GM12878 (cell line): ENCODE measurements around the gene GFRA4. TPM values are rescaled to one million over a fixed set of nuclear protein-coding genes. Genes with fewer than 3 reads are reported as not detected.

ENCODE experiments used
- ATAC-seq: fragments of 200-7000 bp; cut with Tn5 transposase; 3 replicates; pipeline ENCODE4 v1.9.1; 2020; ENCODE audit warnings: mild to moderate bottlenecking, moderate library complexity
- BruUV-seq: library from RNA; stranded (reverse); fragments of 400-500 nt; replicated peaks from 2 replicates; lab custom pipeline; 2021; lab: Mats Ljungman, UMichigan
- CTCF ChIA-PET: fragments of 300-600 bp; sonication (Branson Sonifier 250); formaldehyde crosslinking; extraction: SDS; loops from one replicate; lab custom pipeline; 2021; ENCODE audit warnings: inconsistent platforms; lab: Yijun Ruan, JAX
- POLR2A ChIA-PET: fragments of 350-600 bp; formaldehyde crosslinking; extraction: SDS; loops from one replicate; lab custom pipeline; 2021; ENCODE audit warnings: inconsistent platforms; lab: Charles Lee
- RAD21 ChIA-PET: fragments of 300-600 bp; sonication (Branson Sonifier 250); formaldehyde crosslinking; loops from one replicate; lab custom pipeline; 2023; ENCODE audit warnings: antibody characterized with exemption; ENCODE audit not compliant: unreplicated experiment; lab: Charles Lee
- SMC1A ChIA-PET: fragments of 300-600 bp; sonication (Branson Sonifier 250); formaldehyde crosslinking; loops from one replicate; lab custom pipeline; 2023; ENCODE audit not compliant: unreplicated experiment, uncharacterized antibody; lab: Charles Lee
- DNase-seq: peaks from one replicate; pipeline ENCODE4 v3.0.0-alpha.2; 2011; ENCODE audit warnings: low read depth, low spot score
- FAIRE-seq: peaks from 3 replicates; lab custom pipeline; 2011; peaks lifted over from hg19 to GRCh38; lab: Jason Lieb, UNC
- H2AFZ ChIP-seq: 2 replicates; pipeline ENCODE4 v1.6.0; 2011; ENCODE audit warnings: low read depth, low read length, control low read depth; ENCODE audit not compliant: control insufficient read depth
- H3K27ac ChIP-seq: 2 replicates; pipeline ENCODE4 v1.5.1; 2011; ENCODE audit warnings: control low read depth; ENCODE audit not compliant: control insufficient read depth, insufficient read depth
- H3K27me3 ChIP-seq, 2 experiments: replicated peaks in 1 of 2; 2 replicates each; pipeline versions ENCODE4 v1.6.0 to v1.6.1; 2011; ENCODE audit warnings: low read length in 1 of 2; ENCODE audit not compliant: control insufficient read depth in 2 of 2, insufficient read depth in 2 of 2
- H3K36me3 ChIP-seq, 2 experiments: 2 replicates each; pipeline ENCODE4 v1.5.1; 2011; ENCODE audit warnings: low read length in 1 of 2; ENCODE audit not compliant: control insufficient read depth in 2 of 2, insufficient read depth in 2 of 2
- H3K4me1 ChIP-seq: 2 replicates; pipeline ENCODE4 v1.6.1; 2011; ENCODE audit warnings: mild to moderate bottlenecking, low read length, moderate library complexity, mixed read lengths; ENCODE audit not compliant: control insufficient read depth, insufficient read depth
- H3K4me2 ChIP-seq: 2 replicates; pipeline ENCODE4 v1.6.0; 2011; ENCODE audit warnings: control low read depth; ENCODE audit not compliant: control insufficient read depth, insufficient read depth
- H3K4me3 ChIP-seq: fragments of 200-600 bp; sonication (generic); 2 replicates; pipeline ENCODE4 v1.5.1; 2016
- H3K79me2 ChIP-seq: 2 replicates; pipeline ENCODE4 v1.6.0; 2011; ENCODE audit warnings: low read length; ENCODE audit not compliant: control insufficient read depth, insufficient read depth
- H3K9ac ChIP-seq: 2 replicates; pipeline ENCODE4 v1.8.0; 2011; ENCODE audit warnings: low read length, control low read depth, mixed read lengths; ENCODE audit not compliant: control insufficient read depth, insufficient read depth
- H3K9me3 ChIP-seq: replicated peaks from 3 replicates; pipeline ENCODE4 v1.5.1; 2011; ENCODE audit warnings: mild to moderate bottlenecking, low read length; ENCODE audit not compliant: control insufficient read depth, insufficient read depth
- H4K20me1 ChIP-seq: 2 replicates; pipeline ENCODE4 v1.6.0; 2011; ENCODE audit not compliant: control insufficient read depth, insufficient read depth
- BCLAF1 ChIP-seq: fragments of 450-650 bp; IDR thresholded peaks from 2 replicates; pipeline ENCODE4 v1.6.1; 2017; ENCODE audit warnings: antibody characterized with exemption, mild to moderate bottlenecking, moderate library complexity
- BRCA1 ChIP-seq: IDR thresholded peaks from 2 replicates; pipeline ENCODE4 v1.6.1; 2011; ENCODE audit warnings: low read depth, low read length, improper control_type of control experiment
- CREB1 ChIP-seq: IDR thresholded peaks from 2 replicates; pipeline ENCODE4 v1.6.1; 2012; ENCODE audit warnings: low read depth, mild to moderate bottlenecking, inconsistent platforms
- IKZF2 ChIP-seq, 2 experiments: fragments of 450-650 bp; IDR thresholded peaks; 2 replicates each; pipeline ENCODE4 v1.6.1; 2017; ENCODE audit warnings: mild to moderate bottlenecking in 2 of 2, moderate library complexity in 2 of 2
- MTA3 ChIP-seq: IDR thresholded peaks from 2 replicates; pipeline ENCODE4 v1.6.1; 2012; ENCODE audit warnings: low read length, inconsistent platforms, borderline replicate concordance
- PAX8 ChIP-seq: fragments of 450-650 bp; IDR thresholded peaks from 2 replicates; pipeline ENCODE4 v1.6.1; 2017; ENCODE audit warnings: mild to moderate bottlenecking, moderate library complexity
- POLR2AphosphoS2 ChIP-seq: IDR thresholded peaks from 2 replicates; pipeline ENCODE4 v1.6.1; 2011; ENCODE audit warnings: low read depth, mild to moderate bottlenecking, low read length, improper control_type of control experiment, moderate library complexity
- REST ChIP-seq: IDR thresholded peaks from 2 replicates; pipeline ENCODE4 v1.6.1; 2012; ENCODE audit warnings: mild to moderate bottlenecking, low read depth, low read length
- SMC3 ChIP-seq: IDR thresholded peaks from 2 replicates; pipeline ENCODE4 v1.6.1; 2011; ENCODE audit warnings: low read length, improper control_type of control experiment, borderline replicate concordance
- SUZ12 ChIP-seq: fragments of 200-600 bp; sonication (generic); IDR thresholded peaks from one replicate; pipeline ENCODE4 v1.6.1; 2018; ENCODE audit warnings: antibody characterized with exemption, mild to moderate bottlenecking; ENCODE audit not compliant: unreplicated experiment
- TCF3 ChIP-seq: IDR thresholded peaks from 2 replicates; pipeline ENCODE4 v1.6.1; 2012; ENCODE audit warnings: low read depth, mild to moderate bottlenecking, low read length, borderline replicate concordance; ENCODE audit not compliant: insufficient read depth
- YY1 ChIP-seq: IDR thresholded peaks from 2 replicates; pipeline ENCODE4 v1.6.1; 2011; ENCODE audit warnings: low read depth, mild to moderate bottlenecking, low read length
- WGBS: methylation state at CpG from one replicate; pipeline ENCODE4 v1.1.6; 2016; ENCODE audit warnings: low lambda C conversion rate; ENCODE audit not compliant: insufficient replicate concordance, insufficient coverage; ENCODE audit errors: missing lambda C conversion rate; 5-methylcytosine and 5-hydroxymethylcytosine counted together
- in situ Hi-C: fragments of 300-500 bp; cut with MboI; formaldehyde crosslinking; loops from 9 replicates; pipeline ENCODE4 v1.14.3; 2018; ENCODE audit warnings: mixed read lengths
- intact Hi-C: fragments of 100-400 bp; cut with micrococcal nuclease; formaldehyde crosslinking; loops from one replicate; pipeline ENCODE4 v1.14.2; 2022; ENCODE audit not compliant: unreplicated experiment
- polyA plus RNA-seq, 11 experiments: library from polyadenylated mRNA; depleted of rRNA in 4 of 11; unstranded in 6 of 11; stranded (reverse) in 5 of 11; fragments of >200 nt; fragmentation: Nextera tagmentation in 4 of 11; fragmentation: Illumina TruSeq in 1 of 11; extraction: Ambion mirVana in 4 of 11; extraction: Trizol in 1 of 11; gene quantifications; 1 replicate in 1 of 11; 2 replicates in 10 of 11; pipeline versions ENCODE4 v1.2.1 to v1.2.3, GENCODE V29; 2011 to 2016; ENCODE audit warnings: inconsistent platforms in 2 of 11, missing spikeins in 2 of 11, low read depth in 1 of 11
- total RNA-seq, 4 experiments: library from RNA; depleted of rRNA in 3 of 4; stranded (reverse); fragments of >200 nt in 3 of 4; fragmentation: Illumina TruSeq in 1 of 4; extraction: Trizol in 1 of 4; gene quantifications; 2 replicates each; pipeline versions ENCODE4 v1.2.1 to v1.2.3, GENCODE V29; 2013 to 2021

Gene GFRA4
- total and polyA plus RNA-seq, 10 of the 15 experiments (the other 5 are each of a cell fraction or from before 2014, with no cell fraction given): 0.04 TPM; not detected in 9

- Histone ChIP-seq H2AFZ (no peak overlapping the region), H3K9me3 (no peaks in the 10 kb centered on the region), H3K79me2 (no peaks in the 10 kb centered on the region), H3K27ac (no peak overlapping the region), H3K27me3 (peaks cover 6 to 11% of the 10 kb centered on the region in 2 experiments; a peak in 3 of 4 replicates), H3K4me1 (peaks cover 23% of the 10 kb centered on the region), H3K36me3 (no peaks in the 10 kb centered on the region), H3K4me2 (peak overlapping the region; percentile 17), H3K4me3 (no peak overlapping the region), H4K20me1 (peaks cover 5% of the 10 kb centered on the region; the same call in 1 of the 2 replicates), H3K9ac (no peak overlapping the region)
- ATAC-seq (peak; percentile 4; the same call in 1 of the 3 replicates), DNase-seq (no peak), FAIRE-seq (peak; percentile 74)
- CTCF ChIA-PET: interaction anchor here (0.9 to 1.3 kb wide), 3 partner anchors 15 to 52 kb away, joined by 3 to 5 read pairs (median 3); no protein-coding TSS in a partner anchor
- no TSS peak for BruUV-seq
- intact Hi-C loops: no loop called here
- WGBS: 78% methylated on average over 12 of the region's 12 CpGs
- POLR2A ChIA-PET: interaction anchor here (0.6 kb wide), 1 partner anchor 234 kb away, joined by 5 read pairs; no protein-coding TSS in a partner anchor
- TF ChIP-seq MTA3 (no peak), YY1 (no peak), BRCA1 (no peak), SMC3 (no peak), PAX8 (no peak), BCLAF1 (no peak), TCF3 (no peak), CREB1 (no peak), POLR2AphosphoS2 (no peak), SUZ12 (no peak), IKZF2 (IDR thresholded peaks at IDR 0.05) (no peak), REST (no peak)
- SMC1A ChIA-PET: interaction anchor here (0.8 to 1.0 kb wide), 4 partner anchors 10 to 59 kb away, joined by 3 to 4 read pairs (median 3); no protein-coding TSS in a partner anchor
- in situ Hi-C loops: no loop called here
- RAD21 ChIA-PET: interaction anchor here (1.1 kb wide), 1 partner anchor 34 kb away, joined by 8 read pairs; no protein-coding TSS in a partner anchor
Observed at GRCh38 chr20:3659492-3660261, 3.5 kb downstream of the GFRA4 start.
